Measurements from ENCODE around the gene MPP3. TPM values are rescaled to one million over a fixed set of nuclear protein-coding genes. Genes with fewer than 3 reads are reported as not detected.

MPP3 gene
- total RNA-seq, 1 donor from 2014 or later: 6.1 TPM

DNA sequence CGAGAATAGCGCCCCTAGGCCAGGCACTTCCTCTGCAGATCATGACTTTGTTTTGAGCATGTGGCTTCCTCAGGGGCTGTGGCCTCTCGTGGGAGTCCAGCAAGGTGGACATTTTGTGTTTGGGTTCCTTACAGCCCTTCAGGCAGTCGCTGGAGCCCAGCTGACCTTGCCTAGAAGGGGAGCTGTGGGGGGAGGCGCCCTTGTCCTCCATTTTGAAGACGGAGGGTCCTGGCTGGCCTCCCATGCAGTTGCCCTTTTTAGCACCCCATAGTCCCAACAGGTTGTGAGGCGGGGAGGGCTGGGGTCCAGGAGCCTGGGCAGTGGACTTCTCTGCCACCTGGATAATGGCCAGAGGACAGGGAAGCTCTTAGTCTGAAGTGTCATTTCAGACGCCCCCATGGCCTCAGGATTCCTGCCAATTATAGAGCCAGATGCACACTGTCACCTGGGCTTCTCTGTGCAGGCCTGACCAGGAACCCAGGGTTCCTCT lies 75.7 kb downstream of the MPP3 start:
- H4K20me1 ChIP-seq (ENCODE audit: low read depth): no peaks in the 10 kb centered on the region
- H3K4me1 Mint-ChIP-seq: peaks cover 40% of the 10 kb centered on the region
- no peak overlapping the region for H3K4me3 ChIP-seq
- peaks cover 4% of the 10 kb centered on the region for H3F3A ChIP-seq (ENCODE audit: low read depth)
- no peak for DNase-seq (ENCODE audit: low spot score)
- H3K27ac ChIP-seq: no peak overlapping the region
- no peak overlapping the region for H3K9ac ChIP-seq
- no peaks in the 10 kb centered on the region for H3K9me3 Mint-ChIP-seq
- no peak overlapping the region for H3K4me2 ChIP-seq
- H3K9me3 ChIP-seq (ENCODE audit: low read depth): no peaks in the 10 kb centered on the region
- no peak overlapping the region for H3K4me3 Mint-ChIP-seq
- peaks cover 26% of the 10 kb centered on the region for H3K27me3 ChIP-seq
- H3K27me3 Mint-ChIP-seq (ENCODE audit: insufficient read depth, low read depth): peaks cover 15% of the 10 kb centered on the region
- H3K36me3 Mint-ChIP-seq: no peaks in the 10 kb centered on the region
- H3K27ac Mint-ChIP-seq: no peak overlapping the region
- peaks cover 11% of the 10 kb centered on the region for H3K4me1 ChIP-seq
- H3K79me2 ChIP-seq (ENCODE audit: low read depth): no peaks in the 10 kb centered on the region
- no peak for TF ChIP-seq EZH2 (IDR thresholded peaks at IDR 0.05)
- TF ChIP-seq, protein P1, sequence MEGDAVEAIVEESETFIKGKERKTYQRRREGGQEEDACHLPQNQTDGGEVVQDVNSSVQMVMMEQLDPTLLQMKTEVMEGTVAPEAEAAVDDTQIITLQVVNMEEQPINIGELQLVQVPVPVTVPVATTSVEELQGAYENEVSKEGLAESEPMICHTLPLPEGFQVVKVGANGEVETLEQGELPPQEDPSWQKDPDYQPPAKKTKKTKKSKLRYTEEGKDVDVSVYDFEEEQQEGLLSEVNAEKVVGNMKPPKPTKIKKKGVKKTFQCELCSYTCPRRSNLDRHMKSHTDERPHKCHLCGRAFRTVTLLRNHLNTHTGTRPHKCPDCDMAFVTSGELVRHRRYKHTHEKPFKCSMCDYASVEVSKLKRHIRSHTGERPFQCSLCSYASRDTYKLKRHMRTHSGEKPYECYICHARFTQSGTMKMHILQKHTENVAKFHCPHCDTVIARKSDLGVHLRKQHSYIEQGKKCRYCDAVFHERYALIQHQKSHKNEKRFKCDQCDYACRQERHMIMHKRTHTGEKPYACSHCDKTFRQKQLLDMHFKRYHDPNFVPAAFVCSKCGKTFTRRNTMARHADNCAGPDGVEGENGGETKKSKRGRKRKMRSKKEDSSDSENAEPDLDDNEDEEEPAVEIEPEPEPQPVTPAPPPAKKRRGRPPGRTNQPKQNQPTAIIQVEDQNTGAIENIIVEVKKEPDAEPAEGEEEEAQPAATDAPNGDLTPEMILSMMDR (IDR thresholded peaks at IDR 0.05): no peak
- TF ChIP-seq EZH2phosphoT487 (IDR thresholded peaks at IDR 0.05): no peak
- no peak overlapping the region for H2AFZ ChIP-seq (replicated peaks)
- no peaks in the 10 kb centered on the region for H3K36me3 ChIP-seq

DNA sequence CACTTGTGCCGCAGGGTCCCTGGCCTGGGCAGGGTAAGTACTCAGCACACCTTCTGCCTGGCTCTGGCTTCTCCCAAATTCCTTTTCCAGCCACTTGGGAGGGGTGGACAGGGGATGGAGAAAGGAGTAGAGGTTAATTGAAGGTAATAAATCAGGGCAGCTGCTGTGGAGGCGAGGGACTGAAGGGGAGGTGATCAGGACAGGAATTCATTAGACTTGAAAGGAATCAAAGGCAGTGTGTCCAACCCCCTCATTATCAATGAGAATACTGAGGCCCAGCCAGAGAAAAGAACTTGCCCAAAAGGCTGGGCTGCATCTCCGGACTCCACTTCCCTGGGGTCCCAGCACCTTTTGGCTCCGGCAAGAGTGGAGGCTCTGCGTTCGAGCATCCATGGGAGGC lies 76.7 kb downstream of the MPP3 start:
- TF ChIP-seq, protein P1 (IDR thresholded peaks at IDR 0.05): no peak
- Mint-ChIP-seq H3K9me3 (no peaks in the 10 kb centered on the region), H3K27me3 (ENCODE audit: insufficient read depth, low read depth) (peaks cover 19% of the 10 kb centered on the region), H3K27ac (no peak overlapping the region), H3K4me1 (peaks cover 36% of the 10 kb centered on the region), H3K36me3 (no peaks in the 10 kb centered on the region), H3K4me3 (no peak overlapping the region)
- Histone ChIP-seq H3K4me3 (no peak overlapping the region), H3K27ac (no peak overlapping the region), H3K79me2 (ENCODE audit: low read depth) (no peaks in the 10 kb centered on the region), H3F3A (ENCODE audit: low read depth) (peaks cover 4% of the 10 kb centered on the region), H3K27me3 (peaks cover 26% of the 10 kb centered on the region), H3K4me1 (peaks cover 11% of the 10 kb centered on the region), H3K9me3 (ENCODE audit: low read depth) (no peaks in the 10 kb centered on the region), H3K9ac (no peak overlapping the region), H3K4me2 (no peak overlapping the region), H4K20me1 (ENCODE audit: low read depth) (no peaks in the 10 kb centered on the region), H2AFZ (replicated peaks) (no peak overlapping the region), H3K36me3 (no peaks in the 10 kb centered on the region)
- DNase-seq (ENCODE audit: low spot score): no peak

DNA sequence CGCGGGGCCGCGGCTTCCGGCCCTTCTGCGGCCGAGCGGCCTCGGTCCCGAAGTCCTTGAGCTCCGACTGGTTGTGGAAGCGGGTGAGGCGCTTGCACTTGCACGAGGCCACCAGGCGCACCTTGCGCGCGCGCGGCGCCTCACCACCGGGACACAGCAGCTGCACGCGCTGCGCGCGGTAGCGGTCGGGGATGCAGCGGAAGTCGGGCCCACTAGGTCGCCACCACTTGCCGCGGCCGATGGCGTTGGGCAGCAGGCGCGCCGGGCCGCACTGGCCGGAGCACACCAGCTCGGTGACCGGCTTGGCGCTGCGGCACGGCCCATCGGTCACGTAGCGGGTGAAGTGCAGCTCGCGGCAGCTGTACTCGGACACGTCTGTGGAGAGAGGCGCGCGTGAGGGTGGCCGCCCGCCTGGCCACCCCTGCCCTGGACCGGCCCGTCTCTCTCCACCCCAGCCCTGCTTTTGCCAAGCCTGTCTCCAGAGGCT lies 77.5 kb downstream of the MPP3 start:
- Histone ChIP-seq H3K27ac (no peak overlapping the region), H3K9me3 (ENCODE audit: low read depth) (no peaks in the 10 kb centered on the region), H3K9ac (no peak overlapping the region), H4K20me1 (ENCODE audit: low read depth) (no peaks in the 10 kb centered on the region), H3K36me3 (no peaks in the 10 kb centered on the region), H3F3A (ENCODE audit: low read depth) (peaks cover 4% of the 10 kb centered on the region), H3K27me3 (peaks cover 26% of the 10 kb centered on the region), H2AFZ (replicated peaks) (peak overlapping the region; percentile 88), H3K4me1 (peaks cover 11% of the 10 kb centered on the region), H3K79me2 (ENCODE audit: low read depth) (no peaks in the 10 kb centered on the region), H3K4me3 (peak overlapping the region; percentile 16), H3K4me2 (peak overlapping the region; percentile 63)
- no peak overlapping the region for H3K4me3 Mint-ChIP-seq
- DNase-seq (ENCODE audit: low spot score): peak; percentile 64
- peaks cover 32% of the 10 kb centered on the region for H3K4me1 Mint-ChIP-seq
- H3K36me3 Mint-ChIP-seq: no peaks in the 10 kb centered on the region
- no peaks in the 10 kb centered on the region for H3K9me3 Mint-ChIP-seq
- no peak overlapping the region for H3K27ac Mint-ChIP-seq
- TF ChIP-seq EZH2 (IDR thresholded peaks at IDR 0.05) (peak; percentile 64), EZH2phosphoT487 (IDR thresholded peaks at IDR 0.05) (peak; percentile 23)
- TF ChIP-seq, protein P1 (IDR thresholded peaks at IDR 0.05): no peak
- H3K27me3 Mint-ChIP-seq (ENCODE audit: insufficient read depth, low read depth): peaks cover 19% of the 10 kb centered on the region

All from neural progenitor cell (in vitro differentiated cells).